T-helper 1 cell treated with Interleukin-12 subunit alpha and Interleukin-12 subunit beta and Interleukin-4 antibody, amounts not matched to agents 30 μg/mL and 1 μg/mL, for 36 hours (primary cell): ENCODE results near the gene B4GALNT3.

Experiments
- H3K27ac Mint-ChIP-seq: one replicate; pipeline ENCODE4 v1.8.0; 2021; ENCODE audit warnings: mild to moderate bottlenecking, mixed read lengths
- H3K27me3 Mint-ChIP-seq: one replicate; pipeline ENCODE4 v1.8.0; 2021; ENCODE audit warnings: low read depth, mixed read lengths
- H3K36me3 Mint-ChIP-seq: one replicate; pipeline ENCODE4 v1.8.0; 2021; ENCODE audit warnings: low read depth, mixed read lengths
- H3K4me1 Mint-ChIP-seq: one replicate; pipeline ENCODE4 v1.8.0; 2021; ENCODE audit warnings: low read depth, mixed read lengths
- H3K4me3 Mint-ChIP-seq: one replicate; pipeline ENCODE4 v1.8.0; 2021; ENCODE audit warnings: mild to moderate bottlenecking, moderate library complexity, mixed read lengths
- H3K9me3 Mint-ChIP-seq: one replicate; pipeline ENCODE4 v1.8.0; 2021; ENCODE audit warnings: mixed read lengths

The B4GALNT3 gene

DNA sequence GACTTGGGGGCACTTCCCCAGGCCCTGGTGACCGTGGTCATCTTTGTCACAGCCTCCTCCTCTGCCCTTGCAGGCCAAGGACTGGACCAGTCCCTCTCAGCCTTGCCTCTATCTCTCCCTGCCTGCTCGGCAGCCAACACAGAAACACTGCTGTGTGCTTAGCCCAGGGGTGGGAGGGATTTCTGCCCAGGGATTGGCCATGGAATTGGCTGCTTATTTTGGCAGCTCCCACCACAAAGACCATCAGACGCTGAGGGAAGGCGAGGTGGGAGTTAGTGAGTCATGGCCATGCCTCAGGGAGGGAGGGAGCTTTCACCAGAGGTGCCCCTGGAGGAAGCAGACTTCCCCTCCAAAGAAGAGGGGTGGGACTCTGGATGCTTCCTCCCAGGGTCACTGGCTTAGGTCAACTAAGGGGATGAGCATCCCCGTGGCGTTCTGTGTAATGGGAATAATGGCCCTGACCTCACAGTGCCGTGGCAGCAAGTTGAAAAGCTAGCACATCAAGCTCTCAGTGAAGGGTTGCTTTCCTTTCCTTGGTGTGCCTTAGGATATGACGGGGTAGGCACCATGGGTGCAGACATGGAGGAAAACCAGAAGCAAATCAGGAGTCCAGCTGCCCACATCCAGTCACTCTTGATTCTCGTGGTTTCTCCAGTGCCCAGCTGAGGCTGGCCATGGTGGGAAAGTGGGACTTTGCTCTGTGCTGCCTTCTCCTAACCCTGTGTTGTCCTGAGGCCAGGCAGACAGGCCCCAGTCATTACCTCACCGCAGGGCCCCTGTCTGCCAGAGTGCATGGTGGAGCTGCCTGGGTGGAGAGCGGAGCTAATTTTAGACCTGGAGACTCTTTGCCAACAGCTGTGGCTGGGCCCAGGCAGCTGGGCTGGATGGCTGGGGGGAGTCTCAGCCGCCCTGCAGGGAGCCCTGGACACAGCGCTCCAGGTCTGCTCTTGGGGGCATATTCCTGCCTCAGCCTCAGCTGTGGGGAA lies 21.4 kb downstream of the B4GALNT3 start:
- Mint-ChIP-seq H3K27me3 (peaks cover 18% of the 10 kb centered on the region), H3K9me3 (no peaks in the 10 kb centered on the region), H3K4me1 (no peaks in the 10 kb centered on the region), H3K27ac (no peak overlapping the region), H3K36me3 (no peaks in the 10 kb centered on the region), H3K4me3 (no peak overlapping the region)

GRCh38 chr12:482061-482460 lies 22.3 kb downstream of the B4GALNT3 start:
- Mint-ChIP-seq H3K36me3 (no peaks in the 10 kb centered on the region), H3K27me3 (peaks cover 17% of the 10 kb centered on the region), H3K4me3 (no peak overlapping the region), H3K27ac (no peak overlapping the region), H3K9me3 (no peaks in the 10 kb centered on the region), H3K4me1 (no peaks in the 10 kb centered on the region)

GRCh38 chr12:484096-484495 lies 24.4 kb downstream of the B4GALNT3 start:
- Mint-ChIP-seq H3K27me3 (peaks cover 8% of the 10 kb centered on the region), H3K4me1 (peaks cover 3% of the 10 kb centered on the region), H3K9me3 (no peaks in the 10 kb centered on the region), H3K4me3 (no peak overlapping the region), H3K27ac (no peak overlapping the region), H3K36me3 (no peaks in the 10 kb centered on the region)

DNA sequence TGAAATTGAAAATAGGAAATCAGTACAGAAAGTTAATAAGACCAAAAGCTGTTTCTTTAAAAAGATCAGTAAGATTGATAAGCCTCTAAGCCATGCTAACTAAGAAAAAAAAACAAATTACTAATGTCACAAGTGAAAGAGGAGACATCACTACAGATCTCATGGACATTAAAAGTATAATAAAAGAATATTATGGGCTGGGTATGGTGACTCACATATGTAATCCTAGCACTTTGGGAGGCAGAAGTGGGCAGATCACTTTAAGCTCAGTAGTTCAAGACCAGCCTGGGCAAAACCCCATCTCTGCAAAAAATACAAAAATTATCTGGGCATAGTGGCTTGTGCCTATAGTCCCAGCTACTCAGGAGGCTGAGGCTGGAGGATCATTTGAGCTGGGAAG lies 30.5 kb downstream of the B4GALNT3 start:
- Mint-ChIP-seq H3K27ac (no peak overlapping the region), H3K27me3 (peaks cover 25% of the 10 kb centered on the region), H3K4me3 (no peak overlapping the region), H3K4me1 (peaks cover 3% of the 10 kb centered on the region), H3K9me3 (peaks cover 9% of the 10 kb centered on the region), H3K36me3 (no peaks in the 10 kb centered on the region)

DNA sequence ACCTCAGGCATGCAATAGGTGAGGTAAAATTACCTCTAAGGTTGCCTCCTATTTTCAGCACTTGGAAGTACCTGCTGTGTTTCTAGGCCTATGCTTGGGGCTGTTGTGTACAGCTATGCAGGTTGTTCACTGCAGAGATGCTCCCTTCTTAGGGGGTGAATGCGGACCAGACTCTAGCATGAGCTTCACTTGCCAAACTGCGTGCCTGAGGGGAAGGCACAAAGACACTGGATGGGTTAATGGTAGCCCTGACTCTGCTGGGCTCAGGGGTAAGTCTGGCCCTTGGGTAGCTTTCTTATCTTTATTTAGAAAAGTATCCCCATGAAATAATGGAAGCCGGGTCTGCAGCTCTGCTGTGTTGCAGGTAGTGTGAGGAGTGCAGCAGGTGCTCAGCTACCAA lies 35.7 kb downstream of the B4GALNT3 start:
- H3K27me3 Mint-ChIP-seq = peaks cover 11% of the 10 kb centered on the region

GRCh38 chr12:496736-497135 lies 37.0 kb downstream of the B4GALNT3 start:
- Mint-ChIP-seq H3K27me3 (peaks cover 11% of the 10 kb centered on the region), H3K4me1 (peaks cover 13% of the 10 kb centered on the region), H3K36me3 (no peaks in the 10 kb centered on the region), H3K4me3 (no peak overlapping the region), H3K9me3 (peaks cover 4% of the 10 kb centered on the region), H3K27ac (no peak overlapping the region)

More for the DNA sequence above, 35.7 kb downstream of the B4GALNT3 start:
- H3K9me3 Mint-ChIP-seq = peaks cover 4% of the 10 kb centered on the region
- peaks cover 13% of the 10 kb centered on the region for H3K4me1 Mint-ChIP-seq
- no peaks in the 10 kb centered on the region for H3K36me3 Mint-ChIP-seq
- H3K4me3 Mint-ChIP-seq = no peak overlapping the region
- H3K27ac Mint-ChIP-seq = no peak overlapping the region

GRCh38 chr12:497501-498160 lies 37.9 kb downstream of the B4GALNT3 start:
- Mint-ChIP-seq H3K36me3 (no peaks in the 10 kb centered on the region), H3K4me3 (peak overlapping the region; percentile 19), H3K27me3 (peaks cover 7% of the 10 kb centered on the region), H3K9me3 (no peaks in the 10 kb centered on the region), H3K27ac (peak overlapping the region; percentile 9), H3K4me1 (peaks cover 15% of the 10 kb centered on the region)

- peaks cover 20% of the 10 kb centered on the region for H3K4me1 Mint-ChIP-seq
- H3K36me3 Mint-ChIP-seq = no peaks in the 10 kb centered on the region
- no peaks in the 10 kb centered on the region for H3K9me3 Mint-ChIP-seq
- H3K27me3 Mint-ChIP-seq = peaks cover 14% of the 10 kb centered on the region
- no peak overlapping the region for H3K27ac Mint-ChIP-seq
- H3K4me3 Mint-ChIP-seq = no peak overlapping the region
These were observed 40.2 kb downstream of the B4GALNT3 start for GRCh38 chr12:499837-500458.

DNA sequence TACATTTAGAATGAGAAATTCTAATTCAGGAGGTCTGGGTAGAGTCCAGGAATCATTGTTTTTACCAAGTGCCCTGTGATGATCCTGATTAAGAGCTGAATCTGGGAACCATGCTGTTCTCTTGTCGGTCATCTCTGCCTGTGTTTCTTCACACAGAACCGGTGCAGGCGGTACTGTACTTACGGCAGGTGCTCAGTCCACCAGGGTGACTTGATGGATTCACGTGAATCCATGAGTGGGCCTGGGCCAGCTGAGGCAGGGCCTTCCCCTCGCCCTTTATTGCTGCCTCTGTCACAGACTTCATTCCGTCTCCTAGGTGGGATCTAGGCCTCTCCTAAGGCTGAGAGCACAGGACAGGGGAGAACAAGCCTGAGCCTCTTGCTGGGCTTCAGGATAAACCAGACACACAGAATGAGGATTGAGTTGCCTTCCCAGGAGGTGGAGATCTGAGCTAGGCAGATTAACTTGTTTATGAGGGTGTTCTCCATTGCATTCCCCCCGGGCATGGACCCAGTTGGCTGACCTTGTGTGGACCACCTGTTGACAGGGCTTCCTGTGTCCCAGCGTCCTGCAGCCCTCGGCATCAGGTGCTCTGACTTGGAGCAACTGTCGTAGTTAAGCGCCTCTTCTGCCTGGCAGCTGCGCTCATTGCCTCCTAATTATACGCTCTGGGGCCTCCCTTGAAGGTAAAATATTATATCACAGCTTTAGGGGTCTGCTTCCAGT lies 42.1 kb downstream of the B4GALNT3 start:
- H3K4me3 Mint-ChIP-seq = no peak overlapping the region
- H3K36me3 Mint-ChIP-seq = no peaks in the 10 kb centered on the region
- H3K4me1 Mint-ChIP-seq = peaks cover 20% of the 10 kb centered on the region
- no peaks in the 10 kb centered on the region for H3K9me3 Mint-ChIP-seq
- no peak overlapping the region for H3K27ac Mint-ChIP-seq
- peaks cover 23% of the 10 kb centered on the region for H3K27me3 Mint-ChIP-seq

DNA sequence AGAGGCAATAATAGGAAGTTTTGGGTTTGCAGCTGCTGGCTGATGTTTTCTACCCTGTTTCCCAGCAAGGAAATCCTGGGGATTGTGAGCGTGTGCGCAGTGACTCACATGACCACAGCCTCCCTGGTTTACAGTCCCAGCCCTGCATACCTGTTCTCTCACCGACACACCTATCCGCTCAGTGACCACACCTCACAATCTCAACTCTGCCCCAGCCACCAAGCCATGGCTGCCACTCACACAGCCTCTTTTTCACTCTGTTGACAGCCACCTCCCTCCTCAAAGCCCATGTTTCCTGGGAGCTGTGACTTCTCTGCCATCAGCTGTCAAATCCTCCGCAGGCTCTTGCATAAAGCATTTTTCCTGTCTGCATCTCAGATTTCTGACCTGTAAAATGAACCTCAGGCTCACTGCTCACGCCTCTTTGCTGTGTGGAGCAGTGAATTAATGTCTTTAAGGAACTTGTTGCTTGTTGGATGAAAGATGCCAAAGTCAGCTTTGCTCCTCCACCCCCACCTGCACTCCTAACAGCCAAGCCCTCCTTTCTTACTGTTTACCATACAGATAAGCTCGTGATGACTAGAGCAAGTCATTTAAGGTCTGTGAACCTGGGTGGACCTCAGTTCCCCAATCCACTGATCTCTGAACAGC lies 43.5 kb downstream of the B4GALNT3 start:
- Mint-ChIP-seq H3K9me3 (no peaks in the 10 kb centered on the region), H3K4me1 (peaks cover 12% of the 10 kb centered on the region), H3K4me3 (no peak overlapping the region), H3K36me3 (no peaks in the 10 kb centered on the region), H3K27ac (peak overlapping the region; percentile 23), H3K27me3 (peaks cover 23% of the 10 kb centered on the region)

DNA sequence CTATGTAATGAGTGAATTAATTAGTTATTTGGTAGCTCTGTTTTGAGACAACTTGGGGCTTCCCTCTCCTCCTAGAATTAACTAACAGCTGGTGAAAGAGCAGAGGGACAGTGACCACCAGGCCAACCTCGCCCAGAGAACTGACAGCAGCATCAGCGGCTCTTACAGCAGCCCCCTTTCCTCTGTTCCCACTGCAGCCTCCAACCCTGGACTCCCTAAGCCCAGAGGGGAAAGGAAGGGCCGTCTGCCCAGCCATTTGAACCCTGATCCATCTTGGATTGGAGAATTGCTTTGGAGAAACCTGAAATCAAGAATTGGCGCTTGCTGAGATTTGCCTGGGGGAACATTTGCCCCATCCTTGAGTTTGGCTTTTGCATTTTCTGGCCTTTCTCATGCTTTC lies 45.5 kb downstream of the B4GALNT3 start:
- H3K9me3 Mint-ChIP-seq = no peaks in the 10 kb centered on the region
- peaks cover 6% of the 10 kb centered on the region for H3K4me1 Mint-ChIP-seq
- peaks cover 26% of the 10 kb centered on the region for H3K27me3 Mint-ChIP-seq
- no peaks in the 10 kb centered on the region for H3K36me3 Mint-ChIP-seq
- no peak overlapping the region for H3K27ac Mint-ChIP-seq
- no peak overlapping the region for H3K4me3 Mint-ChIP-seq

DNA sequence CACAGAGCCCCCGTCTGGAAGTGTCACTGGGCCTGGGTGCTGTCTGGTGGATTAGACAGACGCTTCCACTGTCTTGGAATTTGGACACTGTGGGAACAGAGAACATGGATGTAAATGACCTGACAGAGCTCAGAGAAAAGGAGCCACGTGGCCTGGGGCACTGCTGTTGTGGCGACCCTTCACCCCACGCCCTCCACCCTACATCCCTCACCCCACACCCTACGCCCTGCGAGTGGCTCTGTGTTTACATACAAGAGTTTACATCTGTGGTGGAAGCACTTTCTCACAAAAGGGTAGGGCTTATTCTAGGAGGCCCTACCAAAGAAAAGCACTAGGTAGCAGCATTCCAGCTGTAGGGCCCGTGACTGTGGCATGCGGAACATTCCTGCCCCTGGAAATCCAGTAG lies 47.7 kb downstream of the B4GALNT3 start:
- Mint-ChIP-seq H3K27me3 (peaks cover 24% of the 10 kb centered on the region), H3K36me3 (no peaks in the 10 kb centered on the region), H3K9me3 (no peaks in the 10 kb centered on the region), H3K4me1 (peaks cover 5% of the 10 kb centered on the region), H3K27ac (no peak overlapping the region), H3K4me3 (no peak overlapping the region)

- Mint-ChIP-seq H3K4me1 (peaks cover 3% of the 10 kb centered on the region), H3K27me3 (peaks cover 21% of the 10 kb centered on the region), H3K27ac (no peak overlapping the region), H3K9me3 (no peaks in the 10 kb centered on the region), H3K36me3 (no peaks in the 10 kb centered on the region), H3K4me3 (no peak overlapping the region)
These were observed 48.4 kb downstream of the B4GALNT3 start for GRCh38 chr12:508145-508544.

DNA sequence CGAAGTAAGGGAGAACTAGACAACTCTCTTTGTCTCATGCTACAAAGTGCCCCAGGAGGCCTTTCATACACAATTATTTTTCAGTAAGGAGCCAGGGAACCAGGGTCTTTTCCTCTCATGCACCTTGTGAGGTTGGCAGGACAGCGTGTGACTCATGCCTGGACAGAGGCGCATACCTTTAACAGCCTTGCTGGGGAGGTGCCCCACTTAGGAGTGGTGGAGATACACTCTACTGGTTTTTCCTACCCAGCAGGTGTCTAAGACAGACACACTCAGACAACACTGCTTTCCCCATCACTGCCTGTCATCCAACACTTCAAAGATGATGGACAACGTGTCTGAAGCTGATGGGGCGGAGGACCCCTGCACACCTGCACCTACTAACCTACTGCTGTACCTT lies 49.1 kb downstream of the B4GALNT3 start:
- no peaks in the 10 kb centered on the region for H3K36me3 Mint-ChIP-seq
- H3K27me3 Mint-ChIP-seq = peaks cover 21% of the 10 kb centered on the region
- no peak overlapping the region for H3K4me3 Mint-ChIP-seq
- no peaks in the 10 kb centered on the region for H3K4me1 Mint-ChIP-seq
- H3K9me3 Mint-ChIP-seq = no peaks in the 10 kb centered on the region
- no peak overlapping the region for H3K27ac Mint-ChIP-seq
